ENCODE measurements around the gene KLHL11.

DNA sequence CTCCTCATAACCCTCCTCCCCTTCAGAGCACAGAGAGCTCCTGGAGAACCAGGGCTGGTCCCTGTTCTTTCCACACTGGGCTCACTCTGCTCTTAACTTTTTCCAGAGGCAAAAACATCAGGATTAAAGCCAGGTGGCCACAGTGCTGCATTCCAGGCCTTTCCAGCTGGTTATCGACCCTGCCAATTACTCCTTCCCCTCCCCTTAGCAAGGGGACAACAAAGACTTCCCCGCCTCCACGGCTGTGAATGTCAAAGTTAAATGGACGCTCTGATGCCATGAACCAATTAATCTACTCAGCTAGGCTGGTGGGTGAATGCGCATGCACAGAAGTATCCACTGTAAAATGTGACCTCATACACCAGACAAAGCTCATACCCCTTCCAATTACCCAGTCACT is 30.4 kb upstream of the KLHL11 start:
- TF ChIP-seq CTCF (IDR thresholded peaks at IDR 0.05) (no peak), POLR2A (IDR thresholded peaks at IDR 0.05) (no peak)
